A673 (cell line): ENCODE data around the gene NAT9. TPM values are rescaled to one million over a fixed set of nuclear protein-coding genes. Genes with fewer than 3 reads are reported as not detected.

Experiments
- BruUV-seq: library from RNA; stranded (reverse); fragments of 400-500 nt; replicated peaks from 2 replicates; lab custom pipeline; 2021; lab: Mats Ljungman, UMichigan
- CTCF ChIA-PET: fragments of 300-600 bp; sonication (Branson Sonifier 250); formaldehyde crosslinking; loops from one replicate; lab custom pipeline; 2022; ENCODE audit warnings: antibody characterized with exemption; lab: Charles Lee
- POLR2A ChIA-PET: fragments of 300-600 bp; sonication (Branson Sonifier 250); formaldehyde crosslinking; loops from one replicate; lab custom pipeline; 2022; ENCODE audit warnings: antibody characterized with exemption; ENCODE audit not compliant: low non-redundant PET; lab: Charles Lee
- DNase-seq: peaks from one replicate; pipeline ENCODE4 v3.0.0-alpha.2; 2015; ENCODE audit warnings: low spot score
- H3K27ac ChIP-seq: fragments of 200-600 bp; sonication (generic); 2 replicates; pipeline ENCODE4 v1.5.1; 2016; ENCODE audit warnings: mixed run types, low read depth, mild to moderate bottlenecking, mixed read lengths, antibody characterized with exemption, low read length; ENCODE audit not compliant: poor library complexity, severe bottlenecking
- H3K27me3 ChIP-seq: fragments of 200-600 bp; sonication (generic); replicated peaks from 2 replicates; pipeline ENCODE4 v1.6.1; 2017; ENCODE audit warnings: mixed run types, low read depth, mild to moderate bottlenecking, mixed read lengths, antibody characterized with exemption, low read length; ENCODE audit not compliant: insufficient read depth, poor library complexity
- H3K36me3 ChIP-seq: fragments of 200-600 bp; sonication (generic); 2 replicates; pipeline ENCODE4 v1.6.1; 2016; ENCODE audit warnings: mixed run types, mild to moderate bottlenecking, mixed read lengths, antibody characterized with exemption, low read length; ENCODE audit not compliant: insufficient read depth, poor library complexity, severe bottlenecking
- H3K4me1 ChIP-seq: fragments of 200-600 bp; sonication (generic); 2 replicates; pipeline ENCODE4 v1.6.1; 2017; ENCODE audit warnings: mixed run types, mild to moderate bottlenecking, mixed read lengths, antibody characterized with exemption, low read length; ENCODE audit not compliant: insufficient read depth, poor library complexity, severe bottlenecking
- H3K4me3 ChIP-seq: fragments of 200-600 bp; sonication (generic); 2 replicates; pipeline ENCODE4 v1.5.1; 2016; ENCODE audit warnings: low read depth, mixed run types, mild to moderate bottlenecking, mixed read lengths, low read length; ENCODE audit not compliant: poor library complexity, severe bottlenecking
- H3K9me3 ChIP-seq: fragments of 200-600 bp; sonication (generic); 2 replicates; pipeline ENCODE4 v1.6.1; 2016; ENCODE audit warnings: mixed run types, low read depth, mild to moderate bottlenecking, mixed read lengths, antibody characterized with exemption, low read length; ENCODE audit not compliant: poor library complexity, severe bottlenecking
- EZH2 ChIP-seq: fragments of 200-600 bp; sonication (generic); IDR thresholded peaks from 2 replicates; pipeline ENCODE4 v1.6.1; 2017; ENCODE audit warnings: borderline replicate concordance, low read depth, mild to moderate bottlenecking, mixed read lengths, antibody characterized with exemption, low read length; ENCODE audit not compliant: poor library complexity, severe bottlenecking
- intact Hi-C: fragments of 100-400 bp; cut with micrococcal nuclease; formaldehyde crosslinking; loops from one replicate; pipeline ENCODE4 v1.10.0; 2022; ENCODE audit not compliant: unreplicated experiment
- total RNA-seq: library from RNA; stranded (reverse); gene quantifications from 2 replicates; pipeline ENCODE4 v1.2.3, GENCODE V29; 2021
- TF ChIP-seq, protein P1 (sequence below): fragments of 300-800, 200-600 bp; sonication (generic); conservative IDR thresholded peaks from 2 replicates; pipeline ENCODE4 v1.5.1; 2017; ENCODE audit warnings: low read depth, mild to moderate bottlenecking, antibody characterized with exemption, low read length, moderate library complexity, mixed read lengths

Gene NAT9
- total RNA-seq, 1 experiment from 2014 or later: 60.6 TPM

DNA sequence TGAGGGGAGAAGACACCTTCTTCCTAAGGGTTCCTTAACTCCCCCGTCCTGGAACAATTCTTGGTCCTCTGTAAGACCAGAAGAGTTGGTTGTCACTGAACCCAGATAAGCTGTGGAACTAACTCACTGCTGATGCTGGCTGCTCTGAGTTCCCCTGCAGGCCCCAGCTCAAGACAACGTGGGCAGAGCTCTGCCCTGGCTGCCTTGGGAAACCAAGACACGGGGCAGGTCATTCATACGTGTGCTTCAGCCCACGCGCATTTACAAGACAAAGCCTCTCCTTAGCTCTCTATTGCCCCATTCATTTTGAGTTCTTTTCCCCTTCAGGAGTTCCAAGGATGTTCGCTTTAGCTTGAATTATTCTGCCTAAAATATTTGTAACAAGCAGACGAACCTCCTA lies 3.4 kb upstream of the NAT9 start:
- no peak for DNase-seq
- intact Hi-C loops: loop anchor here (5.0 kb wide), 1 partner anchor 37 kb away; no protein-coding TSS in a partner anchor
- Histone ChIP-seq H3K4me3 (no peak overlapping the region), H3K9me3 (no peaks in the 10 kb centered on the region), H3K27ac (no peak overlapping the region), H3K27me3 (no peaks in the 10 kb centered on the region), H3K36me3 (no peaks in the 10 kb centered on the region), H3K4me1 (no peaks in the 10 kb centered on the region)
- TSS peak; percentile 33 for BruUV-seq
- TF ChIP-seq, protein P1, sequence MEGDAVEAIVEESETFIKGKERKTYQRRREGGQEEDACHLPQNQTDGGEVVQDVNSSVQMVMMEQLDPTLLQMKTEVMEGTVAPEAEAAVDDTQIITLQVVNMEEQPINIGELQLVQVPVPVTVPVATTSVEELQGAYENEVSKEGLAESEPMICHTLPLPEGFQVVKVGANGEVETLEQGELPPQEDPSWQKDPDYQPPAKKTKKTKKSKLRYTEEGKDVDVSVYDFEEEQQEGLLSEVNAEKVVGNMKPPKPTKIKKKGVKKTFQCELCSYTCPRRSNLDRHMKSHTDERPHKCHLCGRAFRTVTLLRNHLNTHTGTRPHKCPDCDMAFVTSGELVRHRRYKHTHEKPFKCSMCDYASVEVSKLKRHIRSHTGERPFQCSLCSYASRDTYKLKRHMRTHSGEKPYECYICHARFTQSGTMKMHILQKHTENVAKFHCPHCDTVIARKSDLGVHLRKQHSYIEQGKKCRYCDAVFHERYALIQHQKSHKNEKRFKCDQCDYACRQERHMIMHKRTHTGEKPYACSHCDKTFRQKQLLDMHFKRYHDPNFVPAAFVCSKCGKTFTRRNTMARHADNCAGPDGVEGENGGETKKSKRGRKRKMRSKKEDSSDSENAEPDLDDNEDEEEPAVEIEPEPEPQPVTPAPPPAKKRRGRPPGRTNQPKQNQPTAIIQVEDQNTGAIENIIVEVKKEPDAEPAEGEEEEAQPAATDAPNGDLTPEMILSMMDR: no peak
- no peak for TF ChIP-seq EZH2
- ChIA-PET POLR2A (no interaction called here), CTCF (interaction anchor here (1.0 kb wide), 1 partner anchor 35 kb away, joined by 3 read pairs; no protein-coding TSS in a partner anchor)

DNA sequence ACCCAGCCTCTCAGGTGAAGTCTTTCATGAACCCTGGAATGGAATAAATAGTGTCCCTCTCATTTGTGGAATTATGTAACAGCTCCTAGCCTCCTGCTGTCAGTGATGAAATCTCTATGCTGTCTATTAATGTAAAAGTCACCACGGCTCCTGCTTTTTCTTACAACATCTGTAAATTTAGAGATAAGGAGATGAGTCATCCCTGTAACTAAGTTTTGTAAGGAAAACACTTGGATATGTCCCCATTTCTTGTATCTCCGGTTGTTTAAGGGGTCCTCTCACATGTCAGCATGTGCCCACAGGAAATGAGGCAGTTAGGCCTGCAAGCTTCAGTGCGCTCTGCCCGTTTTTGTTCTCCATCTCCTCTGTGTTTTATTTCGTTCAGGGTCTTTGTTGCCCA lies 2.8 kb upstream of the NAT9 start:
- no peaks in the 10 kb centered on the region for H3K36me3 ChIP-seq
- H3K27me3 ChIP-seq: no peaks in the 10 kb centered on the region
- ChIA-PET POLR2A (no interaction called here), CTCF (interaction anchor here (1.0 kb wide), 1 partner anchor 34 kb away, joined by 3 read pairs; no protein-coding TSS in a partner anchor)
- TF ChIP-seq EZH2: no peak
- TF ChIP-seq, protein P1: no peak
- no peaks in the 10 kb centered on the region for H3K4me1 ChIP-seq
- no peak overlapping the region for H3K27ac ChIP-seq
- H3K9me3 ChIP-seq: no peaks in the 10 kb centered on the region
- no peak overlapping the region for H3K4me3 ChIP-seq
- no peak for DNase-seq
- no TSS peak for BruUV-seq
- intact Hi-C loops: loop anchor here (5.0 kb wide), 1 partner anchor 37 kb away; no protein-coding TSS in a partner anchor

DNA sequence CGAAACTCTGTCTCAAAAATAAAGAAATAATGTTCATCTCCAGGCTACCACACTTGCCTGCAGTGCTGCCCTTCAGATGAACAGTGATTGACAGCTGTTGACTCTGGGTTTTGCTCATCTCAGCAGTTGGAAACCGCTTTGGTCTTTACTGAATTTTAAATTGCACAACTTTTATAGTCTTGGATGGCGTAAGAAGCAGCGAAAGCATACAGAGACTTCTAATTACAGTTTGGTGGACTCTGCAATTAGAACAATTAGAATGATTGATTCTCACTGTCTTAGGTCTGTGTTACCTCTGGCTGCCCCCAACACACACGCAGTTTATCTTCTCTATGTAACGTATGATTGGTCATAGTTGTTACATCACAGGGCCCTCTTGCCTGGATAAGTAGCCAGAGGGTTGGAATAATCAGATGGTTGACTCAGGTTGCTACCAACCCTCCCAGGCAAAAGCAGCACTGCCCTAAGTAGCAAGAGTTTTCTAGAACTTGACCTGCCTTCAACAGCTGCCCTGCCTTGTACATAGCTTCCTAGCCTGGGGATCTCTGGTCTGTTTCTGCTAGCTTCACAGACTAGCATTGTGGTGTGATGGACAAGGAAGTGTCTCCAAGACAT lies 1.9 kb upstream of the NAT9 start:
- Histone ChIP-seq H3K4me1 (no peaks in the 10 kb centered on the region), H3K4me3 (no peak overlapping the region), H3K27ac (no peak overlapping the region), H3K9me3 (no peaks in the 10 kb centered on the region), H3K27me3 (no peaks in the 10 kb centered on the region), H3K36me3 (peaks cover 4% of the 10 kb centered on the region)
- no peak for DNase-seq
- no TSS peak for BruUV-seq
- ChIA-PET CTCF (no interaction called here), POLR2A (no interaction called here)
- intact Hi-C loops: loop anchor here (5.0 kb wide), 1 partner anchor 36 kb away; no protein-coding TSS in a partner anchor
- TF ChIP-seq, protein P1: no peak
- no peak for TF ChIP-seq EZH2
